Transverse colon (tissue), 4 donors: Measurements from ENCODE around the gene C9orf78. TPM values are rescaled to one million over a fixed set of nuclear protein-coding genes. Genes with fewer than 3 reads are reported as not detected.

Experiments used
- DNase-seq: peaks from one replicate; pipeline ENCODE4 v3.0.0-alpha.2; 2019
- H3K27ac ChIP-seq, 4 donors: fragments of 200-600 bp; sonication (generic); 2 replicates each; pipeline ENCODE4 v1.5.1; 2016 to 2018; ENCODE audit warnings: inconsistent platforms in 4 of 4
- H3K27me3 ChIP-seq: fragments of 200-600 bp; sonication (generic); 2 replicates; pipeline ENCODE4 v1.5.1; 2017; ENCODE audit warnings: inconsistent platforms
- H3K36me3 ChIP-seq, 4 donors: fragments of 200-600 bp; sonication (generic); 2 replicates each; pipeline ENCODE4 v1.5.1; 2017 to 2019; ENCODE audit warnings: inconsistent platforms in 4 of 4
- H3K4me1 ChIP-seq, 4 donors: fragments of 200-600 bp; sonication (generic); 2 replicates each; pipeline ENCODE4 v1.5.1; 2017 to 2020; ENCODE audit warnings: inconsistent platforms in 4 of 4
- H3K4me3 ChIP-seq, 4 donors: fragments of 200-600 bp; sonication (generic); 1 replicate in 1 of 4; 2 replicates in 3 of 4; pipeline versions ENCODE4 v1.5.1 to v1.6.1; 2017 to 2019; ENCODE audit warnings: inconsistent platforms in 4 of 4
- H3K9me3 ChIP-seq, 2 donors: fragments of 200-600 bp; sonication (generic); 2 replicates each; pipeline ENCODE4 v1.5.1; 2017 to 2019; ENCODE audit warnings: inconsistent platforms in 2 of 2
- CTCF ChIP-seq, 5 experiments: fragments of 200-600 bp in 3 of 5; fragments of 450-650 bp in 2 of 5; sonication (generic) in 3 of 5; IDR thresholded peaks; 1 replicate in 2 of 5; 2 replicates in 3 of 5; pipeline ENCODE4 v1.5.1; 2016 to 2017; ENCODE audit warnings: antibody characterized with exemption in 5 of 5, inconsistent platforms in 3 of 5, mild to moderate bottlenecking in 2 of 5, moderate library complexity in 1 of 5
- EP300 ChIP-seq: sonication (generic); formaldehyde crosslinking; IDR thresholded peaks from one replicate; pipeline ENCODE4 v1.6.1; 2017; ENCODE audit warnings: antibody characterized with exemption, low read depth
- POLR2A ChIP-seq: fragments of 450-650 bp; IDR thresholded peaks from one replicate; pipeline ENCODE4 v1.6.1; 2016; ENCODE audit warnings: antibody characterized with exemption, mild to moderate bottlenecking, moderate library complexity
- POLR2AphosphoS5 ChIP-seq, 3 donors: sonication (generic); formaldehyde crosslinking; IDR thresholded peaks; one replicate each; pipeline ENCODE4 v1.6.1; 2016; ENCODE audit warnings: antibody characterized with exemption in 3 of 3
- WGBS, 2 donors: methylation state at CpG; one replicate each; pipeline ENCODE4 v1.1.5; 2018; ENCODE audit warnings: low coverage in 1 of 2; 5-methylcytosine and 5-hydroxymethylcytosine counted together
- in situ Hi-C, 4 donors: fragments of 200-750 bp; cut with MboI; loops; one replicate each; pipeline versions ENCODE4 v1.15.0 to v1.15.1; 2017; ENCODE audit warnings: low sequenced_read_pairs in 3 of 4, low pct_ligation_motif_present in 1 of 4, low pct_unique_long_range_greater_than_20kb in 1 of 4
- intact Hi-C: fragments of 100-400 bp; cut with DNase I; formaldehyde crosslinking; loops from one replicate; pipeline ENCODE4 v1.15.1; 2023; ENCODE audit warnings: low total_unique reads
- total RNA-seq, 4 donors: library from RNA; depleted of rRNA; stranded (reverse); fragments of >200 nt; gene quantifications; one replicate each; pipeline ENCODE4 v1.1.0, GENCODE V29; 2016

The C9orf78 gene
- total RNA-seq, 4 donors from 2014 or later, result 43.6 to 263 (median 47.7) TPM

GRCh38 chr9:129880654-129881546 is 45.8 kb upstream of the C9orf78 start:
- H3K27me3 ChIP-seq, result no peaks in the 10 kb centered on the region
- no peak for DNase-seq
- H3K27ac ChIP-seq, result peak overlapping the region in 2 of 4 donors; percentile 35 to 37
- TF ChIP-seq POLR2A (no peak), CTCF (IDR thresholded peaks at IDR 0.05) (no peak), EP300 (no peak), POLR2AphosphoS5 (IDR thresholded peaks at IDR 0.05) (no peak)
- WGBS, 2 donors, result 75% methylated on average over 28 of the region's 28 CpGs; no CpG with 5 or more reads in 1 of the 2 donors
- no peaks in the 10 kb centered on the region for H3K36me3 ChIP-seq
- H3K4me1 ChIP-seq, result peaks cover 16 to 28% (median 22%) of the 10 kb centered on the region in 4 donors
- no peaks in the 10 kb centered on the region for H3K9me3 ChIP-seq
- H3K4me3 ChIP-seq, result no peak overlapping the region
- in situ Hi-C loops (loop anchor here in 3 of 4 donors (25.0 kb wide), 2 partner anchors 156 to 356 kb away; partner anchors contain the start of gene FNBP1 (in 2 of the 3)), intact Hi-C loops (loop anchor here (10.0 kb wide), 1 partner anchor 354 kb away; no protein-coding TSS in a partner anchor)

- H3K36me3 ChIP-seq, result peaks cover 0 to 4% (median 0%) of the 10 kb centered on the region in 4 donors
- H3K4me1 ChIP-seq, result peaks cover 12 to 22% (median 16%) of the 10 kb centered on the region in 4 donors
- H3K4me3 ChIP-seq, result no peak overlapping the region
- DNase-seq, result no peak
- no peaks in the 10 kb centered on the region for H3K9me3 ChIP-seq
- 90% methylated on average over 25 of the region's 31 CpGs; no CpG with 5 or more reads in 1 of the 2 donors for WGBS, 2 donors
- TF ChIP-seq CTCF (IDR thresholded peaks at IDR 0.05) (no peak), EP300 (no peak), POLR2AphosphoS5 (IDR thresholded peaks at IDR 0.05) (no peak), POLR2A (no peak)
- no peaks in the 10 kb centered on the region for H3K27me3 ChIP-seq
- in situ Hi-C loops (loop anchor here in 3 of 4 donors (25.0 kb wide), 2 partner anchors 157 to 357 kb away; partner anchors contain the start of gene FNBP1 (in 2 of the 3)), intact Hi-C loops (loop anchor here (10.0 kb wide), 2 partner anchors 355 to 455 kb away; no protein-coding TSS in a partner anchor)
- no peak overlapping the region for H3K27ac ChIP-seq
Measured at GRCh38 chr9:129879991-129880653, 45.0 kb upstream of the C9orf78 start.

- no peak overlapping the region for H3K4me3 ChIP-seq
- peaks cover 0 to 9% (median 2%) of the 10 kb centered on the region in 4 donors for H3K36me3 ChIP-seq
- intact Hi-C loops, result loop anchor here (10.0 kb wide), 1 partner anchor 456 kb away; no protein-coding TSS in a partner anchor
- H3K4me1 ChIP-seq, result peaks cover 6 to 13% (median 7%) of the 10 kb centered on the region in 4 donors
- no peaks in the 10 kb centered on the region for H3K27me3 ChIP-seq
- no peak for DNase-seq
- no peaks in the 10 kb centered on the region for H3K9me3 ChIP-seq
- WGBS, 2 donors, result 77% methylated on average over 12 of the region's 17 CpGs; no CpG with 5 or more reads in 1 of the 2 donors
- TF ChIP-seq POLR2AphosphoS5 (IDR thresholded peaks at IDR 0.05) (no peak), POLR2A (no peak), CTCF (IDR thresholded peaks at IDR 0.05) (no peak), EP300 (no peak)
- in situ Hi-C loops, result loop anchor here in 3 of 4 donors (25.0 kb wide), 2 partner anchors 158 to 358 kb away; partner anchors contain the start of gene FNBP1 (in 2 of the 3)
- H3K27ac ChIP-seq, result no peak overlapping the region
Measured at GRCh38 chr9:129879103-129879699, 44.1 kb upstream of the C9orf78 start.
